ENCODE measurements around the gene YEATS4. TPM values are rescaled to one million over a fixed set of nuclear protein-coding genes. Genes with fewer than 3 reads are reported as not detected.
A peak's percentile ranks its signal among the peaks of the same experiment; 100 is the strongest.

Gene YEATS4
- total and polyA plus RNA-seq, 9 of the 15 experiments (the other 6 are each of a cell fraction or from before 2014, with no cell fraction given) = 25.9 to 92.2 (median 49.2) TPM

- WGBS (ENCODE audit: insufficient coverage, low coverage, missing lambda C conversion rate) = 13% methylated on average over 2 of the region's 2 CpGs
- no peak for FAIRE-seq
- no peak for ATAC-seq
- DNase-seq (ENCODE audit: extremely low read depth in 1 of 4, low spot score in 3 of 4) = no peak
- Histone ChIP-seq H3K9ac (ENCODE audit: insufficient read depth in 1 of 2, low read depth in 2 of 2, low read length in 2 of 2) (no peak overlapping the region), H3K4me2 (ENCODE audit: insufficient read depth, low read length) (no peak overlapping the region), H3K79me2 (ENCODE audit: control insufficient read depth, insufficient read depth, low read length) (no peaks in the 10 kb centered on the region), H3K4me1 (replicated peaks in 1 of 2; ENCODE audit: control insufficient read depth in 2 of 2, insufficient read depth in 2 of 2, low read length in 2 of 2) (peaks cover 0 to 8% of the 10 kb centered on the region in 2 experiments; a peak in 2 of 5 replicates), H3K36me3 (ENCODE audit: control insufficient read depth, insufficient read depth, low read length) (no peaks in the 10 kb centered on the region), H3K4me3 (no peak overlapping the region), H2AFZ (ENCODE audit: low read depth, low read length) (peak overlapping the region; percentile 62), H4K20me1 (replicated peaks; ENCODE audit: control insufficient read depth, insufficient read depth, low read length) (no peaks in the 10 kb centered on the region), H3K9me3 (replicated peaks; ENCODE audit: control insufficient read depth, insufficient read depth, low read depth, low read length) (no peaks in the 10 kb centered on the region), H3K27ac (ENCODE audit: extremely low read depth, low read depth, low read length) (no peak overlapping the region), H3K9me1 (ENCODE audit: control insufficient read depth, insufficient read depth, low read length) (no peaks in the 10 kb centered on the region), H3K27me3 (ENCODE audit: control insufficient read depth in 2 of 2, insufficient read depth in 2 of 2, low read length in 2 of 2) (no peaks in the 10 kb centered on the region)
- no TSS peak for BruUV-seq (replicated peaks)
- ChIA-PET CTCF (ENCODE audit: low intra/inter-chr PET ratio) (no interaction called here), POLR2A (no interaction called here)
- intact Hi-C loops (cut with micrococcal nuclease) (no loop called here), in situ Hi-C loops (cut with MboI) (no loop called here)
- no peak for TF ChIP-seq HDAC8 (tag; IDR thresholded peaks at IDR 0.05)
- no peak for TF ChIP-seq ZBTB49 (CRISPR knock-in tag; IDR thresholded peaks at IDR 0.05; ENCODE audit: borderline replicate concordance)
- TF ChIP-seq MAFF (IDR thresholded peaks at IDR 0.05; ENCODE audit: low read length) = no peak
- no peak for TF ChIP-seq ZSCAN32 (CRISPR knock-in tag; IDR thresholded peaks at IDR 0.05)
- TF ChIP-seq CHD4 (IDR thresholded peaks at IDR 0.05; ENCODE audit: insufficient read depth, insufficient replicate concordance, low read depth, low read length, poor library complexity, severe bottlenecking) = no peak
- no peak for TF ChIP-seq ETS1 (conservative IDR thresholded peaks at IDR 0.05; ENCODE audit: control insufficient read depth, low read depth, low read length)
- TF ChIP-seq NCOA4 (IDR thresholded peaks at IDR 0.05; ENCODE audit: partially characterized antibody) = no peak
- no peak for TF ChIP-seq PHF21A (IDR thresholded peaks at IDR 0.05; ENCODE audit: borderline replicate concordance, low read depth)
- TF ChIP-seq E2F5 (CRISPR knock-in tag; IDR thresholded peaks at IDR 0.05) = no peak
These were observed 19.5 kb upstream of the YEATS4 start for GRCh38 chr12:69339999-69340398.
